GM18951 (cell line): ENCODE data around the gene RETREG3.
A peak's percentile ranks its signal among the peaks of the same experiment; 100 is the strongest.

Experiments
- POLR2A ChIP-seq: IDR thresholded peaks from 4 replicates; pipeline ENCODE4 v1.6.1; 2011; ENCODE audit warnings: mild to moderate bottlenecking; ENCODE audit not compliant: insufficient read length, insufficient read depth; ENCODE audit errors: extremely low read depth
- in situ Hi-C: fragments of 300-500 bp; cut with MboI; formaldehyde crosslinking; loops from one replicate; pipeline ENCODE4 v1.12.0; 2022; ENCODE audit warnings: low sequenced_read_pairs, mixed read lengths, inconsistent platforms; ENCODE audit not compliant: unreplicated experiment

The RETREG3 gene

DNA sequence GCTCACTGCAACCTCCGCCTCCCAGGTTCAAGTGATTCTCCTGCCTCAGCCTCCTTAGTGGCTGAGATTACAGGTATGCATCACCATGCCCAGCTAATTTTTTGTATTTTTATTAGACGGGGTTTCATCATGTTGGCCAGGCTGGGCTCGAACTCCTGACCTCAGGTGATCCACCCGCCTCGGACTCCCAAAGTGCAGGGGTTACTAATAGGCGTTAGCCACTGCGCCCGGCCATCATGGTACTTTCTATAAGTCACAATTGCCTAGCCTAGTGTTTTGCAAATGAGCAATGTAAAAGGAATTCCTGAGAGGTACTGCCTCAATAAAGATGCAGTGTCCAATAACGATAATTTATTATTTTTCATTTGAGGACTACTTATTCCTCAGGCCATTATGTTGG is 17.8 kb downstream of the RETREG3 start:
- no peak for TF ChIP-seq POLR2A
- in situ Hi-C loops: no loop called here

DNA sequence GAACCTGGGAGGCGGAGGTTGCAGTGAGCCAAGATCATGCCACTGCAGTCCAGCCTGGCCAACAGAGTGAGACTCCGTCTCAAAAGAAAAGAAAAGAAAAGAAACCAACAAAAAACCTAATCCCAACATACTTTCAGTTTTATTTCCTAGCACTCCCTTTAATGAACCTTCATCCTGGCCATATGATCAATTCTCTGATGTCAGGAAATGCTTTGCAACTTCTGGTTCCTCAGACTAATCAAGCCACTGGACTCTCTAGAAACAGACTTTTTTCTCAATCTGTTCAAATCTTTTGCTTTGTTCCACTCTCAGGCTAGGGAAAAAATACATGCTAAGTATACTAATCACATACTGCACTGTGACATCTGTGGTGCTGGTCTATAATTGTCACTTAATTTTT is 18.3 kb downstream of the RETREG3 start:
- in situ Hi-C loops: no loop called here
- no peak for TF ChIP-seq POLR2A

DNA sequence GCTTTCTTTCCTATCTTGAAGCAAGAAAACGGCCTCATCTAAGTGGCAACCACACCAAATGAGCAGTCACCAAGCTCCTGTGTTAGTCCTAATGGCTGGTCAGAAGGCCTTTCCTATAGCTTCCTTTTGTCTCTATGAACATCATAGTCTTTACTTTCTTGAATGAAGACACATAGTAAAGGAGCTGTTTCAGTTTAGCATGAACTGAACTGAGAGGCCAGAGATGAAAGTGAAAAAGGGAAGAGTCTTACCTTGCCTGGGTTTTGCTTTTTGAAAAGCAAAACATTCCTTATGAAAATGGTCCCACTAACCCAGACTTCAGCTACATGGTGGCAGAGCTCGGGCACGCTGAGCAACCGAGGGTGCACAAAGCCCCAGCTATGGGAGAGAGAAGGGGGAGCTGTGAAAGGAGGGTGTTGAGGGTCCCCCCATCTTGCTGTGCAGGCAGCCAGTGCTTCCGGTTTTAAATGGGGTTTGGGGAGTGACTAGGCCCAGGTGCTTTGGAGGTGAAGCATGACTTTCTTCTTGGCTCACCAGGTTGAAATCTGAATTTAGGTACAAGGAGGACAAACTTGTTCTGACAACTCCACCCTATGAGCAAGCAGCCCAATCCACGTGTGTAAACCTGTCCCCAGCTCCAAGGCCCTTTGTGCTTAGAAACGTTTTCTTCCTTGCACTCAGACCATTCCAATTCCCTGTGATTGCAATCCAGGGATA is 22.5 kb downstream of the RETREG3 start:
- TF ChIP-seq POLR2A: no peak
- in situ Hi-C loops: no loop called here

DNA sequence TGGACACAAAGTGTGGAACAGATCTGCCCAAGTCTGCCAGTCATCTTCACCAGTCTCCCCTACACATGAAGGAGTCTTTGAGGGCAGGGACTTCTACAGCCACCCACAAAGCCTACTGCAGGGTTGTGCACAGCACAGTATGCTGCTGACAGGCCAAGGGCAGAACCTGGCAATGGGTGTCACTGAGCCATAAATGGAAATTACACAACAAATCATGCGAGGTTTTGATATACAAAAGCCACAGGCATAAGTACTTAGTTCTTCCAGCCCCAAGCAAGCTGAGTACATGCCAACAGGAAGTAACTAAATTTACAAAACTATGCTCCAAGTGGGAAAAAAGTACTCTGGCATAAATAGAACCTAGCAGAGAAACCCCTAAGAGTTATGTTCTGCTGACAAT is 23.8 kb downstream of the RETREG3 start:
- no peak for TF ChIP-seq POLR2A
- in situ Hi-C loops: no loop called here

DNA sequence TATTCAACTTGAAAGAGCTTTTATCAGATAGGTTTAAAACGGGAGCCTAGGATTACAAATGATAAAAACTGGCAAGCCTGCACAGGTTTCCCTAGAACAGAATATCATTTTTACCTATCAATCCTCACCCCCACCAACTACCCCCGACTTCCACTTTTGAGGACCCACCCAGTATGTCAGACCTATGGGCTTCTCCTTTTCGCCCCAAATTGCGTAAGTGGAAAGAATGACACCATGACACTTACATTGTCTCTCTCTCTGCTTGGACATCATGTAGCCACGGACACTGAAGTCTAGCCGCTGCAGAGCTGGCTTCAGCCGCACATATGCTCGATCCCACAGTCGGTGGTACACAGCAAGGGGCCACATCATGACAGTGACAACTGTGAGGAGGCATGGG is 24.3 kb downstream of the RETREG3 start:
- TF ChIP-seq POLR2A: no peak

DNA sequence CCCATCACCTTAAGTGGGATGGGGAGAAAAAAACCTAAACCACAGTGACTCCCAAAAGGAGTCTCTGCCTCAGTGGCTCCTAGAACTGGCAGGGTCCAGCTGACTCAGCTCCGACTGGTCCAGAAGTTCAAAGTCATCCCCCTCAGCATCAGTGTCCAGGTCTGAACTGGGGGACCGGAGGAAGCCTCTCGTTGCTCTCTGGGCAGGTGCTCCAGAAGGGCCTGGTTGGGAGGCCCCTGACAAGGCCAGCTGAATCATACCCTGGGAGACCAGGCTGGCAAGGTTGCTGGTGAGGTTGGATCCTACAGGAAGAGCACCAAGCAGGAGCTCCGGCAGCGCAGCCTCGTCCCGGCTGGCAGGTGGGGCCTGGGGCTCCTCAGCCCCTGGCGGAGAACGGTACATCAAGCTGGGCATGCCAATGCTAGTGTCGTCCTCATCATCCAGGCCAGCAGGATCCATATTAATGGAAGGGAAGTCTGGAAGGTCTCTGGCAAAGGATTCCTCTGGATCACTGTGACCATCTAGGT is 27.4 kb downstream of the RETREG3 start:
- in situ Hi-C loops: no loop called here
- TF ChIP-seq POLR2A: no peak

More for the DNA sequence above, 24.3 kb downstream of the RETREG3 start:
- in situ Hi-C loops: no loop called here

DNA sequence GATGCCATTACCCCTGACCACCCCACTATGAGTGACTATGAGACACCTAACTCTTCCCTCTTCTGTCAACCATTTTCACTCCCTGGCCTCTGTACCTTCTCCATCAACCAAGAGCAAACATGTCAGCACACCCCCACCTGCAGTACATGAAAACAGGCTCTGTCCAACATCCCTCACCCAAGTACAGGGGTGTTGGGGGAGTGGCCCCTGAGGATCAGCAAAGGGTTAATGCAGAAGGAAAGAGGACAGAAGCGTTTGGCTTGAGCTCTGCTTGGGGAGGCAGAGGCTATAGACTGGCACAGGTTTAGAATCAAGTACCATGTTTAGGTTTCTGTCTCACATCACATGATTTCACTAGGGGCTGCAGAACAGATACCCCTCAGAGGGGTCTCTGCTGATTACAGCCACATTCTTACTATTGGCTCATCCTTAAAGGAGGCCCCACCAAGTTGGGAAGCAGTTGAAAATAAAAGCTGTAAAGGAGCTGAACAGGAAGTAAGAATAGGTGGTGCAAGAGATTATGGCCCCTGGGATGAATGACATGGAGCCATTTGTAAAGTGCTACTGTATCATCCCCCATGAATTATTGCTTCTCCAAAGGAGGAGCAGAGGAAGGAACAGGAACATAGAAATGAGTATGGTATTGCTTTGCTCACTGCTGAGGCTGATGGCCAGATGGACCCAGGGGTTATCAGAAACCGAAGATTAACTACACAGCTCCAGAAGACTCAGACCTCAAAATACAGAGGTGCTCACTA is 29.2 kb downstream of the RETREG3 start:
- TF ChIP-seq POLR2A: no peak
- in situ Hi-C loops: no loop called here

DNA sequence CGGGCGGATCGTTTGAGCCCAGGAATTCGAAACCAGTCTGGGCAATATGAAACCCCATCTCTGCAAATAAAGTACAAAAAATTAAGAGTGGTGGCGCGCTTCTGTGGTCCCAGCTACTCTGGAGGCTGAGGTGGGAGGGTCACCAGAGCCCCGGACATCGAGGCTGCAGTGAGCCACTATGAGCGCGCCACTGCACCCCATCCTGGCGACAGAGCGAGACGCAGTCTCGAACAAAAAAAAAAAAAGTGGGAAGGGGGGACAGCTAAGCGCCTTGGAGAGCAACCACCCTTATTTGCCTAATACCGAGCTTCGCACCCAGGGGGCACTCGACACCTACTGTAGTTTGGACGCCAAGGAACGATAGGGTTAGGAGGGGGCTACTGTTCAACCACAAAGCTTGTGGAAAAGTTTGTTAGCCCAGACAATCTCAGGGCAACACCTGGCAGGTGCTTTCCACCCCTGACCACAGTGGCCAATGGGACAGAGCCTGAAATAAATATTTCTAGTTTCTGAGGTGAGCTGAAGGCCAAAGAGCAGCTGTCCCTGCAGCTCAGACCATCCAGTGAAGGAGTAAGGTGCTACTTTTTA is 30.8 kb downstream of the RETREG3 start:
- in situ Hi-C loops: no loop called here

DNA sequence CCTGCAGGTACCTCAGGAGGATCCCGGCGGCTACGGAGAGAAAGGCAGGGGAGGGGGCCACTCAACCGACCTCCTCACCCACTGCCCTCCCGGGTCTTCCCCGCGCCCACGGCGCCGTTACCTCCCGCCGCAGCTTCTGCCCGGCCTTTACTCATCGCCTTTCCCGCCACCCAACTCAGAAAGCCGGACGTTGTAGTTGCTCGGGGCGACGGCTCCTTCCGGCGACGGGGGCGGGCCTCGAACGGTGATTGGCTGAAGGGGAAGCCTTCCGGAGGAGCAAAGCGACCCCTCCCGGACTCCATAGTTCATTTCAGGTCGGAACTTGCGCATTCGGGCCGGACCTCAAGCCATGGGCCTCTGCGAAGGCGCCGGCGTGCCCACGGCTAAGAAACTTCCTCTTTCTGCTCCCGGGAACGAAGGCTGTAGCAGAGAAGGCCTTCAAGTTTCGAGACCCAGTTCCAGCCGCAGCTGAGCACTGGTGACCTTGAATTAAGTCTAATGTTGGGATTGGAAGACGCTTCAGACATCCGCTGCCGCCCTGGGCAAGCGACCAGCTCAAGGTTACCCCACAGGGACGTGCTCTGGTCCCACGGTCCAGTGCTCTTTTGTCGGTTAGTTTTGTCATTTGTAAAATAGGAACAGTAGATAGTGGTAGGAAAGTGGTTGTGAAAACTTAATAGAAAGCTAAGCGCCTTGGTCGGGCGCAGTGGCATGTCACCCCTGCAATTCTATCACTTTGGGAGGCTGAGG is 31.5 kb downstream of the RETREG3 start, which contains the start of gene PSMC3IP:
PSMC3IP (minus strand) TSS at position 198 of the 750 bp plus-strand sequence; CDS start at position 155, 43 bp downstream.
- in situ Hi-C loops: no loop called here
- peak; percentile 84 for TF ChIP-seq POLR2A

More for the DNA sequence above, 30.8 kb downstream of the RETREG3 start:
- peak; percentile 27 for TF ChIP-seq POLR2A

DNA sequence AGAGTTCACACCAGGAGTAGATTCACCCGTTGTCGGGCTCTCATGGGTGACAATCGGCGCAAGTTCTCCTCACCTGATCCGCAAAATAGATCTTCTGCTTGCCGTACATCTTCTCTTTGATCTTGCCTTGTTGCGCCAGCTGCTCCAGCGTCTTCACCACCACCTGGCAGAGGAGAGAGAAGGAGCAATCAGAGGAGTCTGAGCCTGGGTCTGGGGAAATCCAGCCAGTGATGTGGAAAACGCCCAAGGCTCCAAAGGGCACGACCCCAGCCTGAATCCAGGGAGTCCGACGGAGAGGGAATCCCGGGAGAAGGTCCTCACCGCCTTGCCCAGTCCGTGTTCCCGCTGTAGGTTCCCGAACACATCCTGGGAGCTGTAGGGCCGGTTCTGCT is 32.0 kb downstream of the RETREG3 start:
- TF ChIP-seq POLR2A: no peak
- in situ Hi-C loops: no loop called here

DNA sequence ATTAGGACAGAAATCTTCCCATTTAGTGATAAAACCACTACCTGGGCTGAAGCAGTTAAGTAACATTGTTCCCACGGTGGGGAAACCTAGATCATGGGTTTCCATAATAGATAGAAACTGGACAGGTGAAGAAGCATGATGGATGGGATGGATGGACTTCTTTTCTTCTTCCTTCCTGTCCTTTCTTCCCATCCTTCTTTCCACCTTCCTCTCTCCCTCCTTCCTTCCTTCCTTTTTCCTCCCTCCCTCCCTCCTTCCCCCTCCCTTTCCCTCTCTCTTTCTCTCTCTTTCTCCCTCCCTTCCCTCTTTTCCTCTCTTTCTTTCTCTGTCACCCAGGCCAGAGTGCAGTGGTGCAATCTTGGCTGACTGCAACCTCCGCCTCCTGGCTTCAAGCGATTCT is 34.7 kb downstream of the RETREG3 start:
- TF ChIP-seq POLR2A: no peak
- in situ Hi-C loops: loop anchor here (5.0 kb wide), 1 partner anchor 98 kb away; no protein-coding TSS in a partner anchor

DNA sequence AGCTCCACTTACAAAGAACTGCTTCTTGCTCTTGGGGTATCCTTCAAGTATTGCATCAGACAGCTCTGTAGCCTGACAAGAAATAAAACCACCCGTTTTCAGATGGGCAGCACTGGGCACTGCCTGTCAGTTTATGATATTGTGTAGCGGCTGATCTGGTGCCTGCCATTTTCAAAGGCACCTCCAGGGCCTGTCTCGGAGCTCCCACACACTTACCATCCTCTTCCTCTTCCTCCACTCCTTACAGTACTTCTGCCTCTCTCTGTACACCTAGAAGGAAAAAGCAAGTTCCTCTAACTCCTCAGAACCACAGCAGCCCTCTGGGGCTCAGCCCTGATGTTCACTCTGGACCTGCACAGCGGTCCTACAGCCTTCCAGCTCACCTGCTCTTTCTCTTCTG is 36.1 kb downstream of the RETREG3 start:
- in situ Hi-C loops: loop anchor here (5.0 kb wide), 1 partner anchor 99 kb away; no protein-coding TSS in a partner anchor

More for the DNA sequence above, 36.1 kb downstream of the RETREG3 start:
- TF ChIP-seq POLR2A: no peak
